ENCODE results near the gene ADGRL1. TPM values are rescaled to one million over a fixed set of nuclear protein-coding genes. Genes with fewer than 3 reads are reported as not detected.
"Not testable (repeated sequence)": the region's sequence is repeated elsewhere in the genome, so short reads cannot be mapped to it uniquely, and the experiment has no call there.

ADGRL1 gene
- total RNA-seq, 4 donors from 2014 or later: 18.5 to 56.3 (median 46.2) TPM

DNA sequence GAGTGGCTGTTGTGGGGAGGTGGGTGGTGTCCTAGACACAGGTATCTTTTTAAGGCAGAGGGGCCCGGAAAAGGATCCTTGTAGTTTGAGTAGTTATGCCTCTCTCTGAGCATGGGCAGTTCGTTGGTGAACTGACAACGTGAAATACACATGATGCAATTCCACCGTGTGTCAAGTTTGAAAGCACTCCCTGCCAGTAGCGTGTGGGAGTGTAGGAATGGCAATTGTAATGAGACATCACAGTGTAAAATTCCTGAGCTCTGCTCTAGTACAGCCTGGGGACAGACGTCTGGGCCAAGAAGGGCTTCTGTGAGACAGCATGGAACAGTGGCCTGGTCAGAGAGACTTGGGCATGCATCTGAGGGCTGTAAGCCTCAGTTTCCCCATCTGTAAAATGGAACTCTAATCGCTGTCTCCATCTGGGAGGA, 59.2 kb downstream of the ADGRL1 start:
- intact Hi-C loops (cut with DNase I): loop anchor here (5.0 kb wide), 1 partner anchor 200 kb away; no protein-coding TSS in a partner anchor
- WGBS, 2 donors: 57% methylated on average over 7 of the region's 7 CpGs

GRCh38 chr19:14146169-14146568, 59.8 kb downstream of the ADGRL1 start:
- H3K27ac ChIP-seq: not testable (repeated sequence)
- intact Hi-C loops (cut with DNase I): loop anchor here (5.0 kb wide), 1 partner anchor 201 kb away; no protein-coding TSS in a partner anchor
- 89 to 92% methylated on average over 10 of the region's 10 CpGs for WGBS, 2 donors

More for the DNA sequence above, 59.2 kb downstream of the ADGRL1 start:
- no peak overlapping the region for H3K4me3 ChIP-seq (replicated peaks in 1 of 3)
- no peaks in the 10 kb centered on the region for H3K27me3 ChIP-seq
- no peak for DNase-seq
- H3K9me3 ChIP-seq: no peaks in the 10 kb centered on the region
- TF ChIP-seq CTCF (IDR thresholded peaks at IDR 0.05) (no peak), POLR2A (IDR thresholded peaks at IDR 0.05) (no peak)
- no peaks in the 10 kb centered on the region for H3K36me3 ChIP-seq
- no peak overlapping the region for H3K27ac ChIP-seq
- peaks cover 12 to 27% of the 10 kb centered on the region in 2 donors for H3K4me1 ChIP-seq

GRCh38 chr19:14145381-14145780, 60.6 kb downstream of the ADGRL1 start:
- Histone ChIP-seq H3K4me1 (peaks cover 12 to 23% of the 10 kb centered on the region in 2 donors), H3K4me3 (replicated peaks in 1 of 3) (no peak overlapping the region), H3K36me3 (no peaks in the 10 kb centered on the region), H3K9me3 (no peaks in the 10 kb centered on the region), H3K27me3 (no peaks in the 10 kb centered on the region), H3K27ac (no peak overlapping the region)
- no peak for TF ChIP-seq CTCF (IDR thresholded peaks at IDR 0.05)
- TF ChIP-seq POLR2A (IDR thresholded peaks at IDR 0.05): no peak
- DNase-seq: no peak
- 87 to 89% methylated on average over 6 of the region's 6 CpGs for WGBS, 2 donors
- intact Hi-C loops (cut with DNase I): loop anchor here (5.0 kb wide), 1 partner anchor 202 kb away; no protein-coding TSS in a partner anchor

More at GRCh38 chr19:14146169-14146568, 59.8 kb downstream of the ADGRL1 start:
- not testable (repeated sequence) for H3K27me3 ChIP-seq; H3K9me3 ChIP-seq; H3K4me3 ChIP-seq (replicated peaks in 1 of 3); H3K36me3 ChIP-seq; DNase-seq
- peaks cover 12 to 27% of the 10 kb centered on the region in 2 donors for H3K4me1 ChIP-seq

DNA sequence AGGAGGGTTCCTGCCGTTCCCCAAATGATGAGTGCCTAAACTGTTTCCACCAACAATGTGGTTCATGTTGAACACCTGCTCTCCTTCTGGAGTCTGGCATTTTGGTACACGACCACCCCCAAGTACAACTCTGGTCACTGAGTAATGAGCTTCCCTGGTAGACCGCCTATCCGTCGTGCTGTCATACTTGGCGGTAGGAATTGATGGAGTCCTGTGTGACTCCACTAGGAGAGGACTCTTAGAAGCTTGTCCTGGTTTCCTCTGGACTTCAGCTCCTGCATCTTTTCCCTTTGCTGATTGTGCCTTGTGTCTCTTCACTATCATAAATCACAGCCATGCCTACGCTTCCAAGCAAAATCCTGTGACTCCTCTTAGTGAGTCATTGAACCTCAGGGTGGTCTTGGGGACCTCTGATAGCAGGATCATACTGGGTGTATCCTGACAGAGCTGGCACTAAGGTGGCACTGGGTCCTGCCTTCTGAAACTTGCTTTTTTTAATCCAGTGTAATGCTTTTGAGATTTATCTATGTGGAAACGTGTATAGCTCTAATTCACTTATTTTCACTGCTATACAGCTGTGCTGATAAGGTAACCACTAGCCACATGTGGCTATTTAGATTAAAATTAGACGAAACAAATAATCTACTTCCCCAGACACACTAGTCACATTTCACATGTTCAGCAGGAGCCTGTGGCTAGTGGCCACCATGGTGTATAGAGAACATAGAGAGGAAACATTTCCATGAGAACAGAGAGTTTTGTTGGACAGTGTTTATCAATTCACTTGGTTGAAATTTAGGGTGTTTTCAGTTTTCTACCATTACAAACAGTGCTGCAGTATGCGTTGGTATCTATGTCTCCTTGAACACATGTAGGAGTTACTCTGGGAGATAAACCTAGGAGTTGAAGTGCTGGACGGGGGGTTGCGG, 63.4 kb downstream of the ADGRL1 start:
- no peaks in the 10 kb centered on the region for H3K36me3 ChIP-seq
- no peak for TF ChIP-seq CTCF (IDR thresholded peaks at IDR 0.05)
- no peak for TF ChIP-seq POLR2A (IDR thresholded peaks at IDR 0.05)
- DNase-seq: no peak
- peaks cover 18 to 19% of the 10 kb centered on the region in 2 donors for H3K4me1 ChIP-seq
- WGBS, 2 donors: 93 to 94% methylated on average over 12 of the region's 12 CpGs
- H3K27me3 ChIP-seq: no peaks in the 10 kb centered on the region
- H3K9me3 ChIP-seq: no peaks in the 10 kb centered on the region
- intact Hi-C loops (cut with DNase I): no loop called here
- no peak overlapping the region for H3K27ac ChIP-seq
- H3K4me3 ChIP-seq (replicated peaks in 1 of 3): no peak overlapping the region

- H3K36me3 ChIP-seq: no peaks in the 10 kb centered on the region
- no peaks in the 10 kb centered on the region for H3K9me3 ChIP-seq
- no peak overlapping the region for H3K4me3 ChIP-seq (replicated peaks in 1 of 3)
- no peak for DNase-seq
- peaks cover 23 to 24% of the 10 kb centered on the region in 2 donors for H3K4me1 ChIP-seq
- intact Hi-C loops (cut with DNase I): no loop called here
- 97% methylated on average over 8 of the region's 8 CpGs for WGBS, 2 donors
- H3K27ac ChIP-seq: no peak overlapping the region
- TF ChIP-seq CTCF (IDR thresholded peaks at IDR 0.05) (no peak), POLR2A (IDR thresholded peaks at IDR 0.05) (no peak)
- H3K27me3 ChIP-seq: no peaks in the 10 kb centered on the region
Observed at GRCh38 chr19:14141041-14141440, 64.9 kb downstream of the ADGRL1 start.

Data from thyroid gland (tissue), 4 donors.